Heart right ventricle (tissue), 16 donors: ENCODE measurements around the gene FAM83F. TPM values are rescaled to one million over a fixed set of nuclear protein-coding genes. Genes with fewer than 3 reads are reported as not detected.

Experiments used
- ATAC-seq, 8 donors: fragments of 200-7000 bp; cut with Tn5 transposase; one replicate each; pipeline ENCODE4 v1.9.1; 2020; ENCODE audit warnings: mild to moderate bottlenecking in 8 of 8, moderate library complexity in 8 of 8, moderate number of reproducible peaks in 1 of 8
- DNase-seq, 2 donors: peaks; one replicate each; pipeline ENCODE4 v3.0.0-alpha.2; 2020
- H3K27ac ChIP-seq, 10 donors: fragments of 200-600 bp; sonication (generic) in 2 of 10; one replicate each; pipeline versions ENCODE4 v1.5.0 to v1.8.0; 2020 to 2022; ENCODE audit warnings: mild to moderate bottlenecking in 3 of 10
- H3K27me3 ChIP-seq, 7 donors: fragments of 200-600 bp; one replicate each; pipeline ENCODE4 v1.8.0; 2021 to 2022; ENCODE audit warnings: mild to moderate bottlenecking in 2 of 7
- H3K36me3 ChIP-seq, 9 donors: fragments of 200-600 bp; sonication (generic) in 1 of 9; one replicate each; pipeline versions ENCODE4 v1.5.0 to v1.8.0; 2020 to 2022; ENCODE audit warnings: mild to moderate bottlenecking in 2 of 9
- H3K4me1 ChIP-seq, 9 donors: fragments of 200-600 bp; sonication (generic) in 1 of 9; one replicate each; pipeline versions ENCODE4 v1.5.0 to v1.8.0; 2020 to 2022; ENCODE audit warnings: mild to moderate bottlenecking in 4 of 9
- H3K4me3 ChIP-seq, 10 donors: fragments of 200-600 bp; sonication (generic) in 2 of 10; one replicate each; pipeline versions ENCODE4 v1.5.0 to v1.8.0; 2020 to 2022; ENCODE audit warnings: mild to moderate bottlenecking in 7 of 10, moderate library complexity in 2 of 10
- H3K9me3 ChIP-seq, 11 donors: fragments of 200-600 bp in 10 of 11; sonication (generic) in 2 of 11; one replicate each; pipeline versions ENCODE4 v1.5.0 to v1.8.0; 2013 to 2022; ENCODE audit warnings: mild to moderate bottlenecking in 2 of 11, control low read depth in 1 of 11, moderate library complexity in 1 of 11
- CTCF ChIP-seq, 9 donors: fragments of 200-600 bp; sonication (generic) in 2 of 9; IDR thresholded peaks; one replicate each; pipeline versions ENCODE4 v1.5.0 to v1.8.0; 2021 to 2022; ENCODE audit warnings: antibody characterized with exemption in 9 of 9, mild to moderate bottlenecking in 5 of 9, moderate library complexity in 1 of 9
- WGBS, 2 donors: extraction: QIAGEN DNeasy Blood & Tissue Kit; methylation state at CpG; one replicate each; pipeline ENCODE4 v1.1.7; 2013; ENCODE audit warnings: inconsistent platforms in 1 of 2; 5-methylcytosine and 5-hydroxymethylcytosine counted together
- intact Hi-C, 10 donors: fragments of 100-400 bp; cut with DNase I; formaldehyde crosslinking; loops; one replicate each; pipeline versions ENCODE4 v1.11.1 to v1.14.2; 2022
- polyA plus RNA-seq, 2 donors: library from polyadenylated mRNA; stranded (reverse); fragments of 200-250 nt; gene quantifications; one replicate each; pipeline ENCODE4 v1.2.3, GENCODE V29; 2013
- total RNA-seq, 10 donors: library from RNA; stranded (reverse); fragmentation: NEBNext Ultra II Directional in 3 of 10; extraction: Animal tissue kit (Norgen Biotek cat#: 25700) in 3 of 10; gene quantifications; one replicate each; pipeline versions ENCODE4 v1.2.1 to v1.2.4, GENCODE V29; 2021 to 2023
- donor health status: Arrhythmogenic right ventricular cardiomyopathy.
- donor health status: ischemic (EF 13 %, LVEDD 7.1; RV severe dilation, severe dysfunction).
- donor health status: healthy with polysubstance abuse.
- donor health status: DM: no; HTN: yes; CAD: no.
- donor health status: DM: no; HTN: no; CAD: no.
- donor health status: ischemic (EF 25% LVEDD 6.9; RV normal size, moderate dysfunction).
- donor health status: ischemic (EF 25% LVEDD 5.7; RV mildly dilated, moderate dysfunction).
- donor health status: healthy.
- donor health status: DM: yes; HTN: yes; CAD: no.
- donor health status: Ischemic cardiomyopathy.
- donor health status: ischemic (EF 35%, LVEDD 5.7; RV mildly dilated, moderate dysfunction).
- donor health status: nonischemic (EF 11% LVEDD 7.7; RV severe dilation, severe dysfunction).
- donor health status: DM: yes; HTN: yes; CAD: no.
- donor health status: PGD.
- donor health status: ischemic (EF 29% LVEDD 5.4; RV normal size, mild dysfunction).
- donor health status: nonischemic (EF 23%, LVEDD 6.1; RV moderate dilation, normal function).

FAM83F gene
- total and polyA plus RNA-seq, 12 donors, result 1.1 to 9.7 (median 2.3) TPM

- no peak for DNase-seq
- TF ChIP-seq CTCF (IDR thresholded peaks at IDR 0.05), result no peak
- intact Hi-C loops, result loop anchor here in 6 of 10 donors (5.0 to 10.0 kb wide), 6 partner anchors 95 to 487 kb away; no protein-coding TSS in a partner anchor
- Histone ChIP-seq H3K27me3 (peaks cover 0 to 7% (median 0%) of the 10 kb centered on the region in 7 donors), H3K4me1 (peaks cover 0 to 8% (median 6%) of the 10 kb centered on the region in 9 donors), H3K36me3 (no peaks in the 10 kb centered on the region), H3K4me3 (no peak overlapping the region), H3K27ac (no peak overlapping the region), H3K9me3 (no peaks in the 10 kb centered on the region)
- ATAC-seq, result no peak
- 91 to 92% methylated on average over 19 of the region's 19 CpGs for WGBS, 2 donors
Measured at GRCh38 chr22:40029189-40029890, 34.6 kb downstream of the FAM83F start.

GRCh38 chr22:40030026-40030757 lies 35.4 kb downstream of the FAM83F start:
- ATAC-seq, result no peak
- H3K36me3 ChIP-seq, result no peaks in the 10 kb centered on the region
- no peak for DNase-seq
- H3K9me3 ChIP-seq, result no peaks in the 10 kb centered on the region
- no peak overlapping the region for H3K27ac ChIP-seq
- no peak for TF ChIP-seq CTCF (IDR thresholded peaks at IDR 0.05)
- no peak overlapping the region for H3K4me3 ChIP-seq
- peaks cover 0 to 12% (median 0%) of the 10 kb centered on the region in 7 donors for H3K27me3 ChIP-seq
- no peaks in the 10 kb centered on the region for H3K4me1 ChIP-seq
- intact Hi-C loops, result loop anchor here in 1 of 10 donors (5.0 kb wide), 1 partner anchor 483 kb away; no protein-coding TSS in a partner anchor
- WGBS, 2 donors, result 92 to 93% methylated on average over 13 of the region's 13 CpGs

GRCh38 chr22:40030758-40031095 lies 36.0 kb downstream of the FAM83F start:
- intact Hi-C loops, result loop anchor here in 1 of 10 donors (5.0 kb wide), 1 partner anchor 483 kb away; no protein-coding TSS in a partner anchor
- no peak overlapping the region for H3K4me3 ChIP-seq
- ATAC-seq (no peak), DNase-seq (no peak)
- no peak for TF ChIP-seq CTCF (IDR thresholded peaks at IDR 0.05)
- H3K4me1 ChIP-seq, result no peaks in the 10 kb centered on the region
- no peaks in the 10 kb centered on the region for H3K9me3 ChIP-seq
- H3K27me3 ChIP-seq, result peaks cover 0 to 17% (median 0%) of the 10 kb centered on the region in 7 donors
- no peaks in the 10 kb centered on the region for H3K36me3 ChIP-seq
- no peak overlapping the region for H3K27ac ChIP-seq
- WGBS, 2 donors, result 72 to 75% methylated on average over 4 of the region's 4 CpGs

- no peaks in the 10 kb centered on the region for H3K4me1 ChIP-seq
- H3K36me3 ChIP-seq, result no peaks in the 10 kb centered on the region
- WGBS, 2 donors, result 89% methylated on average over 10 of the region's 10 CpGs
- DNase-seq (no peak), ATAC-seq (peak in 1 of 8 donors; percentile 39)
- intact Hi-C loops, result loop anchor here in 1 of 10 donors (5.0 kb wide), 1 partner anchor 485 kb away; no protein-coding TSS in a partner anchor
- TF ChIP-seq CTCF (IDR thresholded peaks at IDR 0.05), result no peak
- H3K27me3 ChIP-seq, result peaks cover 0 to 17% (median 0%) of the 10 kb centered on the region in 7 donors
- no peaks in the 10 kb centered on the region for H3K9me3 ChIP-seq
- H3K27ac ChIP-seq, result no peak overlapping the region
- no peak overlapping the region for H3K4me3 ChIP-seq
Measured at GRCh38 chr22:40031766-40032470, 37.2 kb downstream of the FAM83F start.
